Measurements from ENCODE around the gene ZFP64.
"Not testable (repeated sequence)": the region's sequence is repeated elsewhere in the genome, so short reads cannot be mapped to it uniquely, and the experiment has no call there.

ZFP64 gene

DNA sequence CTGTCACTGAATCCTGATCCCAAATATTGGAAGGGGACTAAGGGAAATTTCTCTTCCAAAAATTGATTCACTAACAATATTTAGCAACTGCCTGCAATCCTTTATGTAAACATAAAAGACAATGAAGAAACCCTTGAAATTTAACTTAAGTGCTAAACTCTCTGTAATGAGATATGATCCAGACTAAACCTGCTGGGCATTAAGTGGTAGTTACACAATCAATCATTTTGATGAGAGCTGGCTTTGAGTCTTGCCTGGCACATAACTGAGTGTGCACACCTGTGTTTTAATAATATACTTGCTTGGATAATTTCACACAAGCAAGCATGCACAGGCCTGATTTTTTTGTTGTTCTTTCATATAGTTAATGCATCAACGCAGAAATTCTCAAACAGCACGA is 9.8 kb upstream of the ZFP64 start:
- DNase-seq: no peak

DNA sequence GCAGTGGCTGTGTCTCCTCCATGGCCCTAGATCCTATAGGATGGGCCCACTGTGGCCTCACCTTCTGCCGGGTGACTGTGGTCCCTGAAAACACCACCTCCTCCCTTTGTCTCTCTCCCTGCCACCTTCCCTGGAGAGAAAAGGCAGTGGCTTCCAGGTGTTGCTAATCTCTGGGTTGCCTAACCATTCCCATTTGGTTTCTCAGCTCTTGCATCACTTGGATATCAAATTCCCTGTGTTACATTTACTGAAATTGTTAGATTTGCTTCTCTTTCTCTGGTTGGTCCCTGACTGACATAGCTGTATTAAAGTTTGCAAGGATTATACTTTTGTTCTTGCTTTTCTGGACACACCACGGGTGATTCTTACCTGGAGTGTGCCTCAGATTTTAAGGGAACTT is 9.3 kb upstream of the ZFP64 start:
- no peak for DNase-seq

GRCh38 chr20:52196845-52197244 is 5.3 kb upstream of the ZFP64 start:
- DNase-seq: no peak

- no peak for DNase-seq
Observed at GRCh38 chr20:52193886-52194545, 2.4 kb upstream of the ZFP64 start.

GRCh38 chr20:52193133-52193532 is 1.6 kb upstream of the ZFP64 start:
- no peak for DNase-seq

DNA sequence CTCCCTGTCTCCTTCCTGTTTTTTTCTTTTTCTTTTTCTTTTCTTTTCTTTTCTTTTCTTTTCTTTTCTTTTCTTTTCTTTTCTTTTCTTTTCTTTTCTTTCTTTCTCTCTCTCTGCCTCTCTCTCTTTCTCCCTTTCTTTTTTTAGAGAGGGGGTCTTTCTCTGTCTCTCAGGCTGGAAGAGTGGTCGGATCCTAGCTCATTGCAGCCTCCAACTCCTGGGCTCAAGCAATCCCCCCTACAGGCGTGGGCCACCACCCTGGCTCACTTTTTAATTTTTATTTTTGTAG is 1.1 kb upstream of the ZFP64 start:
- not testable (repeated sequence) for DNase-seq

GRCh38 chr20:52191916-52192718 is 538 bp upstream of the ZFP64 start:
- DNase-seq: no peak

DNA sequence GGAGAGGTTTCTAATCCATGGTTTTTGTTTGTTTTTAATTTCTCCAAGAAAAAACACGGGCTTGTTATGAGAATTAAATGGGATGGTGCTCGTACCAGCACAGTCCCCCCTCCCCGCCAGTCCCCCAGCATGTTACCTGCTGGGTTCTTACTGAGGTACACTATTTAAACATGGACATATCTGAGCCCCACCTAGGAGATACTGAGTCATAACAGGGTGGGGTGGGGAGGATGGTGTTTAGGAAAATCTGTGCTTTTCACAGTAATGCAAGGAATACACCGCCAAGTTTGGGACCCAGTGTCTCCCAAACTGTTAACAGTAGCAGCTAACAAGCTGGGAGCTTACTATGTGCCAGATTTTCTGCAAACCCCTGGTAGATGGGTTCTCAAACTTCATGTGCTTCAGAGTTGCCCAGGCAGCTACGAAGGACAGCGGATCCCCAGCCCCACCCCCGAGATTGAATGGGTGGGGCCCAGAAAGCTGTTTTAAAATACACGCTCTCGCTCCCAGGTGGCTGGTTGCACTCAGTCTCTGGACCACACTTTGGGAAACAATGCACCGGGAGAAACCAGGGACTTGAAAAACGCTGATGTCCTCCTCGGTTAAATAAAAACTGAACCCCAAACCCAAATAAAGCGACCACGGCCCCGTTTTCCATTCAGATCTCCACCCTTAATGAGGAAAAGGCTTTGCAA is 995 bp downstream of the ZFP64 start:
- no peak for DNase-seq

DNA sequence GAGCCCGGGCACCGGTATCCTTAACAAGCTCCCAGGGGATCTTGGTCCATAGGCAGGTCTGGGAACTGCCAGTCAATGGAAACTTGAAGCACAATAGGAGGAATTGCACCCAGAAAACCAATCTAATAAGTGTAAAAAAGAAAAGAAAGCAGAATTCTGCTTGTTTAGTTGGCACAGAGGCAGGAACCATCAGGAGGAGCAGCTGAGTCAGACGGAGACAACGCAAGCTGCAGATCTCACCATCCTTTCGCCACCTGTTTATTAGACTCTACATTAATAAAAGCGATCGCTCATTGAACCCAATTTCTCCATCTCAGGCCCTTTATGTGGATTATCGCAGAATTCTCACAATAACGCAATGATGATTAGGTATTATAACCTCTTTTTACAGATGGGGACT is 9.8 kb downstream of the ZFP64 start:
- DNase-seq: no peak

GRCh38 chr20:52180180-52180840 is 11.3 kb downstream of the ZFP64 start:
- DNase-seq: no peak

GRCh38 chr20:52179331-52180179 is 12.0 kb downstream of the ZFP64 start:
- DNase-seq: no peak

GRCh38 chr20:52178691-52179090 is 12.9 kb downstream of the ZFP64 start:
- no peak for DNase-seq

DNA sequence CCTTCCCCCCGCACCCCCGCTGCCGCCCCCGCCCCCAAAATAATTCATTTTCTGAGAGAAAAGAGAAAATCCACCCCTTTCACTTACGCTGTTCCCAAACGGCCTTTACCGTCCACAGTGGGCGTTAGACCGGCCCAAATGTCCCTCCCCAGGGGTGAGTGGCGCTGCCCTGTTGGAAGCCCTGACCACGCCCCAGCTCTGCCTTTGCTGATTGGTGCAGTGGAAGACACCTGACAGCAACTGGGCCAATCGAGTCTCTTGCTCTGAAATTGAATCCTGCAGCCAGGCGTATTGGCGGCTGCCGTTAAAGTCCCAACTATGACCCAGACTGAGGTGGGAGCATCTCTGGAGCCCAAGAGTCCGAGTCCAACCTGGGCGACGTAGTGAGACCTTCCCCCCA is 15.7 kb downstream of the ZFP64 start:
- DNase-seq: no peak

- no peak for DNase-seq
Observed at GRCh38 chr20:52172392-52173047, 19.1 kb downstream of the ZFP64 start.

- DNase-seq: no peak
Observed at GRCh38 chr20:52171025-52171424, 20.6 kb downstream of the ZFP64 start.

GRCh38 chr20:52168116-52168515 is 23.5 kb downstream of the ZFP64 start:
- no peak for DNase-seq

GRCh38 chr20:52167232-52167840 is 24.2 kb downstream of the ZFP64 start:
- DNase-seq: no peak

DNA sequence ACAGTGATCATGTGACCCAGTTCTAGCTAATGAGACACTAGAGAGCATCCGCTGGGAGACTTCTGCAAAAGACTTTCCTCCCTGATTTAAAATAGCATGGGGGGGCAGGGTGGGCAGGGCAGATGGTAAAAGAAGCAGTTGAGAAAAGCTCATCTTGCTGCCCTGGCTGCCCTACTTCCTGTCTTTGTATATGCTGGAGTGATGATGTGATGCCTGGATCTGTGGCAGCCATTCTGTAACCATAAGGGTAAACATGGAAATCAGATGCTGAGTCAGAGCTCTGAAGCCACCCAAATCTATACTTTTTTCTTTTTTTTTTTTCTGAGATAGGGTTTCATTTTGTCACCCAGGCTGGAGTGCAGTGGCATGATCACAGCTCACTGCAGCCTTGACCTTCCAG is 25.4 kb downstream of the ZFP64 start:
- DNase-seq: no peak

DNA sequence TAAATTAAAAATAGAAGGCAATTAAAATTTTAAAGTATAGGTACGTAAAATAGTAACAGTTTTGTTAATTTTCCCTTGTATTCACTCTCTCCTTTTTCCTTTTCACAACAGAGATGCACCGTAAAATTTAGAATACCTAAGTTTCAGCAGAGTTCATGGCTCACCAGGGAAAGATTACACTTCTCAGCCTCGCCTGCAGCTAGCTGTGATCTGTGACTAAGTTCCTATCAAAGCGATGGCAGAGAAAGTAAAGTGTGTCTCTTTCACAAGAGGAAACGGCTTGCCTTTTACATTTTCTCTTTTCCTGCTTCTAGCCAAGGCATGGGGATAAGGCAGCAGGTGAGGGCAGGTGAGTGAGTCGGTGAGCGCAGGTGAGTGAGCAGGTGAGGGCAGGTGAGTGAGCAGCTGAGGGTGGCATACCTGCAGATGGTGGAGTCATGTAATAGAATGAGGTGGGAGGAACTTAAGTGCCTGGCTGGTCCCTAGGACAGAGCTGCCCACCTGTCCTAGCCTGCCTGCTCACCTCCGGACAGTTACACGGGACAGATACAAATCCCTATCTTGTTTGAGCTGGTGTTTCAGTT is 30.9 kb downstream of the ZFP64 start:
- DNase-seq: no peak

- DNase-seq: no peak
Observed at GRCh38 chr20:52160049-52160570, 31.5 kb downstream of the ZFP64 start.

DNA sequence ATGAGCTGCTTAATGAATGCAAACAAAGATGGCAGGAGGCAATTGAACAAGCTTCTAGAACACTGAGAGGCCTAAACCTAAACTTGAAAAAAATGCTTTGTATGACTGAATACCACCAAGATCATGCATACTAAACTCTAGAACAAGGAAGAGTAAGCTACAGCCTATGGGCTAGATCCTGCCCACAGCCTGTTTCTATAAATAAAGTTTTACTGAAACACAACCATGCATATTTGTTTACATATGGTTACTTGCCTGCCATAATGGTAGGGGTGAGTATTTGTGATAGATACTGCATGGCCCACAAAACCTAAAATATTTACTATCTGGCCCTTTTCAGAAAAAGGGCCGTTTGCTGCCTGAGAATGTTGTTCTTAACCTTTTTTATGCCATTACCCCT is 37.0 kb downstream of the ZFP64 start:
- DNase-seq: no peak

Data from NCI-H446 treated with DMSO at 0.1 percent for 48 hours (cell line).